HepG2 (cell line): ENCODE data around the gene ANKHD1. TPM values are rescaled to one million over a fixed set of nuclear protein-coding genes. Genes with fewer than 3 reads are reported as not detected.

Experiments used
- ATAC-seq: fragments of 200-7000 bp; cut with Tn5 transposase; 3 replicates; pipeline ENCODE4 v1.9.1; 2020; ENCODE audit warnings: mild to moderate bottlenecking, moderate library complexity
- BruUV-seq: library from RNA; stranded (reverse); fragments of 400-500 nt; replicated peaks from 2 replicates; lab custom pipeline; 2021; lab: Mats Ljungman, UMichigan
- CTCF ChIA-PET: fragments of 300-600 bp; formaldehyde crosslinking; extraction: SDS; loops from one replicate; lab custom pipeline; 2021; ENCODE audit warnings: low total read pairs, inconsistent platforms, low intra/inter-chr PET ratio; lab: Yijun Ruan, JAX
- POLR2A ChIA-PET: fragments of 350-600 bp; sonication (Branson Sonifier 250); formaldehyde crosslinking; loops from one replicate; lab custom pipeline; 2020; ENCODE audit warnings: antibody characterized with exemption, inconsistent platforms; lab: Yijun Ruan, JAX
- DNase-seq: peaks from one replicate; pipeline ENCODE4 v3.0.0-alpha.2; 2015; ENCODE audit warnings: low spot score
- FAIRE-seq: peaks from 3 replicates; lab custom pipeline; 2011; peaks lifted over from hg19 to GRCh38; lab: Jason Lieb, UNC
- H2AFZ ChIP-seq: one replicate; pipeline ENCODE4 v1.6.1; 2011; ENCODE audit warnings: low read length, inconsistent platforms
- H3K27ac ChIP-seq: fragments of 300-600 bp; 3 replicates; pipeline ENCODE4 v1.8.0; 2011; ENCODE audit warnings: mixed run types, mild to moderate bottlenecking, mixed read lengths, low read length, inconsistent platforms; ENCODE audit not compliant: insufficient read depth; ENCODE audit errors: extremely low read length
- H3K27me3 ChIP-seq, 2 experiments: fragments of 200-600 bp in 1 of 2; 2 replicates in 1 of 2; 3 replicates in 1 of 2; pipeline versions ENCODE4 v1.6.0 to v1.8.0; 2011; ENCODE audit warnings: low read length in 2 of 2, mild to moderate bottlenecking in 2 of 2, moderate library complexity in 2 of 2, inconsistent platforms in 1 of 2; ENCODE audit not compliant: insufficient read depth in 2 of 2, control insufficient read depth in 1 of 2
- H3K36me3 ChIP-seq, 2 experiments: fragments of 200-600 bp in 1 of 2; replicated peaks in 1 of 2; 2 replicates in 1 of 2; 3 replicates in 1 of 2; pipeline versions ENCODE4 v1.5.1 to v1.8.0; 2011; ENCODE audit warnings: low read length in 2 of 2, inconsistent platforms in 1 of 2; ENCODE audit not compliant: insufficient read depth in 2 of 2, control insufficient read depth in 1 of 2
- H3K4me1 ChIP-seq: 2 replicates; pipeline ENCODE4 v1.5.1; 2012; ENCODE audit warnings: low read length, inconsistent platforms; ENCODE audit not compliant: insufficient read depth
- H3K4me2 ChIP-seq: 2 replicates; pipeline ENCODE4 v1.6.0; 2011; ENCODE audit warnings: low read depth, low read length, inconsistent platforms
- H3K4me3 ChIP-seq, 3 experiments: fragments of 200-600 bp in 1 of 3; sonication (generic), shearing (Covaris generic) in 1 of 3; replicated peaks in 1 of 3; 2 replicates each; pipeline ENCODE4 v1.5.1; 2011 to 2016; ENCODE audit warnings: low read length in 3 of 3, inconsistent platforms in 2 of 3, low read depth in 2 of 3, mild to moderate bottlenecking in 2 of 3, control low read depth in 1 of 3, mixed read lengths in 1 of 3; ENCODE audit not compliant: insufficient read depth in 1 of 3
- H3K79me2 ChIP-seq: one replicate; pipeline ENCODE4 v1.6.1; 2011; ENCODE audit warnings: low read length, inconsistent platforms; ENCODE audit not compliant: insufficient read depth
- H3K9ac ChIP-seq: 2 replicates; pipeline ENCODE4 v1.6.0; 2011; ENCODE audit warnings: mild to moderate bottlenecking, low read depth, low read length, inconsistent platforms; ENCODE audit not compliant: insufficient read depth
- H3K9me3 ChIP-seq: 2 replicates; pipeline ENCODE4 v1.5.1; 2012; ENCODE audit warnings: mild to moderate bottlenecking, low read length
- H4K20me1 ChIP-seq: 2 replicates; pipeline ENCODE4 v1.6.0; 2011; ENCODE audit warnings: inconsistent platforms, mild to moderate bottlenecking, low read length, moderate library complexity; ENCODE audit not compliant: insufficient read depth
- ATAD3A ChIP-seq: sonication (generic); formaldehyde crosslinking; IDR thresholded peaks from 2 replicates; pipeline ENCODE4 v1.4.0; 2020; ENCODE audit warnings: missing genetic modification reagents
- BCL6 ChIP-seq: IDR thresholded peaks from 2 replicates; pipeline ENCODE4 v1.6.1; 2016; ENCODE audit warnings: missing genetic modification reagents, missing compliant biosample characterization
- FOXC1 ChIP-seq: sonication (generic); formaldehyde crosslinking; IDR thresholded peaks from 2 replicates; pipeline ENCODE4 v1.8.0; 2022; ENCODE audit warnings: mild to moderate bottlenecking, missing genetic modification reagents, borderline replicate concordance
- HMGA1 ChIP-seq: sonication (generic); formaldehyde crosslinking; conservative IDR thresholded peaks from 2 replicates; pipeline ENCODE4 v1.4.0; 2020; ENCODE audit warnings: missing genetic modification reagents
- KDM5A ChIP-seq: fragments of 200-600 bp; sonication (generic); IDR thresholded peaks from 2 replicates; pipeline ENCODE4 v1.7.0; 2018; ENCODE audit warnings: antibody characterized with exemption, mild to moderate bottlenecking, low read length, borderline replicate concordance
- NRL ChIP-seq: sonication (generic); formaldehyde crosslinking; IDR thresholded peaks from 2 replicates; pipeline ENCODE4 v1.5.0; 2020; ENCODE audit warnings: missing genetic modification reagents, mild to moderate bottlenecking, moderate library complexity, borderline replicate concordance
- PHF21A ChIP-seq: sonication (generic); formaldehyde crosslinking; IDR thresholded peaks from 2 replicates; pipeline ENCODE4 v1.5.0; 2020; ENCODE audit warnings: mild to moderate bottlenecking, missing genetic modification reagents
- SIX4 ChIP-seq: sonication (generic); formaldehyde crosslinking; IDR thresholded peaks from 2 replicates; pipeline ENCODE4 v1.4.0; 2020; ENCODE audit warnings: missing genetic modification reagents
- ZNF235 ChIP-seq: sonication (generic); formaldehyde crosslinking; IDR thresholded peaks from 2 replicates; pipeline ENCODE4 v1.8.1; 2023; ENCODE audit warnings: mild to moderate bottlenecking, missing genetic modification reagents, borderline replicate concordance
- ZNF337 ChIP-seq: sonication (generic); formaldehyde crosslinking; IDR thresholded peaks from 2 replicates; pipeline ENCODE4 v1.5.1; 2020; ENCODE audit warnings: missing genetic modification reagents, low read depth, mild to moderate bottlenecking, borderline replicate concordance
- ZNF431 ChIP-seq: sonication (generic); formaldehyde crosslinking; IDR thresholded peaks from 2 replicates; pipeline ENCODE4 v1.9.0; 2022; ENCODE audit warnings: missing genetic modification reagents, low read depth, mild to moderate bottlenecking, borderline replicate concordance
- ZNF562 ChIP-seq: sonication (generic); formaldehyde crosslinking; IDR thresholded peaks from 2 replicates; pipeline ENCODE4 v1.8.0; 2022; ENCODE audit warnings: missing genetic modification reagents, borderline replicate concordance
- ZNF572 ChIP-seq: sonication (generic); formaldehyde crosslinking; IDR thresholded peaks from 2 replicates; pipeline ENCODE4 v1.5.1; 2020; ENCODE audit warnings: mild to moderate bottlenecking, missing genetic modification reagents
- ZNF883 ChIP-seq: sonication (generic); formaldehyde crosslinking; IDR thresholded peaks from 2 replicates; pipeline ENCODE4 v1.5.1; 2020; ENCODE audit warnings: mild to moderate bottlenecking, missing genetic modification reagents; ENCODE audit errors: not compliant biosample characterization
- WGBS: methylation state at CpG from one replicate; pipeline ENCODE4 v1.1.6; 2017; ENCODE audit warnings: low lambda C conversion rate; 5-methylcytosine and 5-hydroxymethylcytosine counted together
- in situ Hi-C: cut with HindIII; loops from 2 replicates; pipeline ENCODE4 v1.10.0; 2017; ENCODE audit warnings: low pct_unique_long_range_greater_than_20kb; ENCODE audit not compliant: extremely low pct_ligation_motif_present
- intact Hi-C: fragments of 100-400 bp; cut with micrococcal nuclease; formaldehyde crosslinking; loops from one replicate; pipeline ENCODE4 v1.10.0; 2022; ENCODE audit not compliant: unreplicated experiment
- polyA plus RNA-seq, 8 experiments: library from polyadenylated mRNA; depleted of rRNA in 3 of 8; stranded (reverse) in 7 of 8; unstranded in 1 of 8; fragments of >200 nt; fragmentation: Illumina TruSeq in 4 of 8; extraction: Trizol in 4 of 8; gene quantifications; 2 replicates each; pipeline versions ENCODE4 v1.2.1 to v1.2.3, GENCODE V29; 2011 to 2016; ENCODE audit warnings: low read depth in 4 of 8, missing spikeins in 1 of 8, mixed read lengths in 1 of 8; ENCODE audit not compliant: insufficient read depth in 1 of 8
- total RNA-seq, 5 experiments: library from RNA; depleted of rRNA; stranded (reverse); fragments of >200 nt; fragmentation: Illumina TruSeq; extraction: Trizol; gene quantifications; 2 replicates each; pipeline ENCODE4 v1.2.3, GENCODE V29; 2016; ENCODE audit warnings: low read depth in 1 of 5
- TF ChIP-seq, protein P1 (sequence below): sonication (generic); formaldehyde crosslinking; IDR thresholded peaks from 2 replicates; pipeline ENCODE4 v1.5.1; 2020; ENCODE audit warnings: missing genetic modification reagents, mild to moderate bottlenecking, borderline replicate concordance
- TF ChIP-seq, protein P2 (sequence below): sonication (generic); formaldehyde crosslinking; IDR thresholded peaks from 2 replicates; pipeline ENCODE4 v1.5.1; 2020; ENCODE audit warnings: missing genetic modification reagents, mild to moderate bottlenecking, borderline replicate concordance

The ANKHD1 gene
- total and polyA plus RNA-seq, 2 of the 13 experiments (the other 11 are each of a cell fraction or from before 2014, with no cell fraction given): 69.9 to 82.0 TPM

GRCh38 chr5:140565780-140566095, 164.1 kb downstream of the ANKHD1 start:
- no peak overlapping the region for H2AFZ ChIP-seq
- H3K4me2 ChIP-seq: no peak overlapping the region
- intact Hi-C loops (no loop called here), in situ Hi-C loops (loop anchor here (10.0 kb wide), 1 partner anchor 159 kb away; no protein-coding TSS in a partner anchor)
- peaks cover 0 to 5% of the 10 kb centered on the region in 2 experiments; a peak in 1 of 5 replicates for H3K27me3 ChIP-seq
- WGBS: 91% methylated on average over 4 of the region's 4 CpGs
- H3K79me2 ChIP-seq: no peaks in the 10 kb centered on the region
- H3K36me3 ChIP-seq: no peaks in the 10 kb centered on the region
- no peak for FAIRE-seq
- H4K20me1 ChIP-seq: no peaks in the 10 kb centered on the region
- H3K4me3 ChIP-seq: no peak overlapping the region
- ChIA-PET POLR2A (interaction anchor here (2.5 kb wide), 1 partner anchor 8 kb away, joined by 7 read pairs; the partner anchor contains the start of gene SRA1), CTCF (no interaction called here)
- no peak for ATAC-seq
- H3K4me1 ChIP-seq: peaks cover 24% of the 10 kb centered on the region
- H3K9ac ChIP-seq: no peak overlapping the region
- no TSS peak for BruUV-seq
- H3K27ac ChIP-seq: no peak overlapping the region
- TF ChIP-seq, protein P1, sequence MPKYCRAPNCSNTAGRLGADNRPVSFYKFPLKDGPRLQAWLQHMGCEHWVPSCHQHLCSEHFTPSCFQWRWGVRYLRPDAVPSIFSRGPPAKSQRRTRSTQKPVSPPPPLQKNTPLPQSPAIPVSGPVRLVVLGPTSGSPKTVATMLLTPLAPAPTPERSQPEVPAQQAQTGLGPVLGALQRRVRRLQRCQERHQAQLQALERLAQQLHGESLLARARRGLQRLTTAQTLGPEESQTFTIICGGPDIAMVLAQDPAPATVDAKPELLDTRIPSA (CRISPR knock-in tag): no peak
- TF ChIP-seq, all 625 proteins: peak for 0
- no peaks in the 10 kb centered on the region for H3K9me3 ChIP-seq
- DNase-seq: no peak

GRCh38 chr5:140566665-140567064, 165.0 kb downstream of the ANKHD1 start:
- no TSS peak for BruUV-seq
- DNase-seq (no peak), ATAC-seq (no peak), FAIRE-seq (no peak)
- WGBS: 64% methylated on average over 4 of the region's 5 CpGs
- Histone ChIP-seq H2AFZ (no peak overlapping the region), H3K27ac (no peak overlapping the region), H3K79me2 (no peaks in the 10 kb centered on the region), H3K9me3 (no peaks in the 10 kb centered on the region), H3K36me3 (no peaks in the 10 kb centered on the region), H3K4me1 (peaks cover 25% of the 10 kb centered on the region), H3K4me3 (no peak overlapping the region), H3K9ac (no peak overlapping the region), H3K4me2 (no peak overlapping the region), H4K20me1 (no peaks in the 10 kb centered on the region), H3K27me3 (peaks cover 0 to 5% of the 10 kb centered on the region in 2 experiments; a peak in 1 of 5 replicates)
- ChIA-PET CTCF (no interaction called here), POLR2A (interaction anchor here (2.5 kb wide), 1 partner anchor 9 kb away, joined by 7 read pairs; the partner anchor contains the start of gene SRA1)
- intact Hi-C loops: no loop called here
- in situ Hi-C loops: loop anchor here (10.0 kb wide), 1 partner anchor 158 kb away; no protein-coding TSS in a partner anchor
- TF ChIP-seq ZNF337 (CRISPR knock-in tag) (no peak), SIX4 (no peak), ZNF883 (CRISPR knock-in tag) (no peak), KDM5A (no peak), PHF21A (no peak), NRL (no peak), HMGA1 (CRISPR knock-in tag) (no peak), ZNF562 (CRISPR knock-in tag) (no peak), FOXC1 (no peak), ZNF572 (CRISPR knock-in tag) (no peak), BCL6 (CRISPR knock-in tag) (no peak), ZNF235 (CRISPR knock-in tag) (no peak), ZNF431 (CRISPR knock-in tag) (no peak), ATAD3A (no peak)
- TF ChIP-seq, protein P2, sequence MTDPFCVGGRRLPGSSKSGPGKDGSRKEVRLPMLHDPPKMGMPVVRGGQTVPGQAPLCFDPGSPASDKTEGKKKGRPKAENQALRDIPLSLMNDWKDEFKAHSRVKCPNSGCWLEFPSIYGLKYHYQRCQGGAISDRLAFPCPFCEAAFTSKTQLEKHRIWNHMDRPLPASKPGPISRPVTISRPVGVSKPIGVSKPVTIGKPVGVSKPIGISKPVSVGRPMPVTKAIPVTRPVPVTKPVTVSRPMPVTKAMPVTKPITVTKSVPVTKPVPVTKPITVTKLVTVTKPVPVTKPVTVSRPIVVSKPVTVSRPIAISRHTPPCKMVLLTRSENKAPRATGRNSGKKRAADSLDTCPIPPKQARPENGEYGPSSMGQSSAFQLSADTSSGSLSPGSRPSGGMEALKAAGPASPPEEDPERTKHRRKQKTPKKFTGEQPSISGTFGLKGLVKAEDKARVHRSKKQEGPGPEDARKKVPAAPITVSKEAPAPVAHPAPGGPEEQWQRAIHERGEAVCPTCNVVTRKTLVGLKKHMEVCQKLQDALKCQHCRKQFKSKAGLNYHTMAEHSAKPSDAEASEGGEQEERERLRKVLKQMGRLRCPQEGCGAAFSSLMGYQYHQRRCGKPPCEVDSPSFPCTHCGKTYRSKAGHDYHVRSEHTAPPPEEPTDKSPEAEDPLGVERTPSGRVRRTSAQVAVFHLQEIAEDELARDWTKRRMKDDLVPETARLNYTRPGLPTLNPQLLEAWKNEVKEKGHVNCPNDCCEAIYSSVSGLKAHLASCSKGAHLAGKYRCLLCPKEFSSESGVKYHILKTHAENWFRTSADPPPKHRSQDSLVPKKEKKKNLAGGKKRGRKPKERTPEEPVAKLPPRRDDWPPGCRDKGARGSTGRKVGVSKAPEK (CRISPR knock-in tag): no peak
